ENCODE measurements around the gene SEPTIN5. TPM values are rescaled to one million over a fixed set of nuclear protein-coding genes. Genes with fewer than 3 reads are reported as not detected.

SEPTIN5 gene
- total RNA-seq, 2 experiments from 2014 or later, result 0.71 to 0.75 TPM

- POLR2A ChIA-PET, result no interaction called here
- no peak overlapping the region for H3K27ac Mint-ChIP-seq
These were observed 4.1 kb upstream of the SEPTIN5 start for GRCh38 chr22:19710020-19710768.

GRCh38 chr22:19710769-19711106, 3.6 kb upstream of the SEPTIN5 start:
- ChIA-PET CTCF (no interaction called here), POLR2A (no interaction called here)
- no peaks in the 10 kb centered on the region for H3K36me3 ChIP-seq (ENCODE audit: insufficient read depth, low read length)
- H3K4me3 ChIP-seq (ENCODE audit: low read length), result no peak overlapping the region
- H3K27me3 ChIP-seq (ENCODE audit: control insufficient read depth in 1 of 2, insufficient read depth in 2 of 2, low read length in 2 of 2), result peaks cover 19 to 20% of the 10 kb centered on the region in 2 experiments
- TF ChIP-seq CTCF (IDR thresholded peaks at IDR 0.05), result no peak
- H3K4me1 ChIP-seq (ENCODE audit: insufficient read depth, low read length), result peaks cover 12% of the 10 kb centered on the region
- intact Hi-C loops (cut with DNase I, micrococcal nuclease), result loop anchor here in 1 of 2 experiments (10.0 kb wide), 1 partner anchor 216 kb away; no protein-coding TSS in a partner anchor
- no peaks in the 10 kb centered on the region for H3K4me1 Mint-ChIP-seq (ENCODE audit: low read depth)
- H3K27ac ChIP-seq (ENCODE audit: low read depth in 1 of 2, low read length in 2 of 2), result no peak overlapping the region
- no peaks in the 10 kb centered on the region for H3K9me3 Mint-ChIP-seq
- H3K9me3 ChIP-seq (ENCODE audit: control insufficient read depth in 1 of 2, insufficient read depth in 1 of 2, low read length in 2 of 2), result peaks cover 0 to 13% of the 10 kb centered on the region in 2 experiments
- no peak overlapping the region for H3K4me3 Mint-ChIP-seq
- H3K36me3 Mint-ChIP-seq (ENCODE audit: low read depth), result no peaks in the 10 kb centered on the region
- no peak overlapping the region for H3K27ac Mint-ChIP-seq
- ATAC-seq (ENCODE audit: poor library complexity), result no peak
- H3K27me3 Mint-ChIP-seq, result peaks cover 13% of the 10 kb centered on the region
- DNase-seq, result no peak

More at GRCh38 chr22:19710020-19710768, 4.1 kb upstream of the SEPTIN5 start:
- no peak for ATAC-seq (ENCODE audit: poor library complexity)
- peaks cover 16 to 18% of the 10 kb centered on the region in 2 experiments for H3K27me3 ChIP-seq (ENCODE audit: control insufficient read depth in 1 of 2, insufficient read depth in 2 of 2, low read length in 2 of 2)
- no peak overlapping the region for H3K4me3 Mint-ChIP-seq
- H3K36me3 Mint-ChIP-seq (ENCODE audit: low read depth), result no peaks in the 10 kb centered on the region
- no peaks in the 10 kb centered on the region for H3K4me1 Mint-ChIP-seq (ENCODE audit: low read depth)
- no peaks in the 10 kb centered on the region for H3K9me3 Mint-ChIP-seq
- H3K4me1 ChIP-seq (ENCODE audit: insufficient read depth, low read length), result peaks cover 11% of the 10 kb centered on the region
- intact Hi-C loops (cut with DNase I, micrococcal nuclease), result loop anchor here in 1 of 2 experiments (10.0 kb wide), 1 partner anchor 215 kb away; no protein-coding TSS in a partner anchor
- H3K36me3 ChIP-seq (ENCODE audit: insufficient read depth, low read length), result no peaks in the 10 kb centered on the region
- no peak for DNase-seq
- no peak overlapping the region for H3K4me3 ChIP-seq (ENCODE audit: low read length)
- H3K27me3 Mint-ChIP-seq, result peaks cover 13% of the 10 kb centered on the region
- CTCF ChIA-PET, result no interaction called here
- TF ChIP-seq CTCF (IDR thresholded peaks at IDR 0.05), result no peak
- H3K9me3 ChIP-seq (ENCODE audit: control insufficient read depth in 1 of 2, insufficient read depth in 1 of 2, low read length in 2 of 2), result peaks cover 0 to 11% of the 10 kb centered on the region in 2 experiments
- no peak overlapping the region for H3K27ac ChIP-seq (ENCODE audit: low read depth in 1 of 2, low read length in 2 of 2)

GRCh38 chr22:19713245-19713644, 1.1 kb upstream of the SEPTIN5 start:
- no peak for TF ChIP-seq CTCF (IDR thresholded peaks at IDR 0.05)
- CTCF ChIA-PET, result no interaction called here
- Mint-ChIP-seq H3K27ac (no peak overlapping the region), H3K4me3 (peak overlapping the region; percentile 76), H3K4me1 (ENCODE audit: low read depth) (peaks cover 4% of the 10 kb centered on the region), H3K9me3 (no peaks in the 10 kb centered on the region), H3K36me3 (ENCODE audit: low read depth) (no peaks in the 10 kb centered on the region), H3K27me3 (peaks cover 22% of the 10 kb centered on the region)
- intact Hi-C loops (cut with DNase I, micrococcal nuclease), result loop anchor here in 1 of 2 experiments (10.0 kb wide), 1 partner anchor 218 kb away; no protein-coding TSS in a partner anchor
- Histone ChIP-seq H3K4me1 (ENCODE audit: insufficient read depth, low read length) (peaks cover 19% of the 10 kb centered on the region), H3K4me3 (ENCODE audit: low read length) (no peak overlapping the region), H3K27me3 (ENCODE audit: control insufficient read depth in 1 of 2, insufficient read depth in 2 of 2, low read length in 2 of 2) (peaks cover 31% of the 10 kb centered on the region in 2 experiments), H3K9me3 (ENCODE audit: control insufficient read depth in 1 of 2, insufficient read depth in 1 of 2, low read length in 2 of 2) (peaks cover 0 to 17% of the 10 kb centered on the region in 2 experiments), H3K27ac (ENCODE audit: low read depth in 1 of 2, low read length in 2 of 2) (no peak overlapping the region), H3K36me3 (ENCODE audit: insufficient read depth, low read length) (no peaks in the 10 kb centered on the region)
- ATAC-seq (ENCODE audit: poor library complexity) (no peak), DNase-seq (peak in 1 of 14 experiments; percentile 11)
- POLR2A ChIA-PET, result no interaction called here

All from CD4-positive, alpha-beta T cell (primary cell).